ENCODE data around the gene PDE12. TPM values are rescaled to one million over a fixed set of nuclear protein-coding genes. Genes with fewer than 3 reads are reported as not detected.

PDE12 gene
- total and polyA plus RNA-seq, 2 of the 13 experiments (the other 11 are each of a cell fraction or from before 2014, with no cell fraction given): 9.0 to 17.8 TPM

DNA sequence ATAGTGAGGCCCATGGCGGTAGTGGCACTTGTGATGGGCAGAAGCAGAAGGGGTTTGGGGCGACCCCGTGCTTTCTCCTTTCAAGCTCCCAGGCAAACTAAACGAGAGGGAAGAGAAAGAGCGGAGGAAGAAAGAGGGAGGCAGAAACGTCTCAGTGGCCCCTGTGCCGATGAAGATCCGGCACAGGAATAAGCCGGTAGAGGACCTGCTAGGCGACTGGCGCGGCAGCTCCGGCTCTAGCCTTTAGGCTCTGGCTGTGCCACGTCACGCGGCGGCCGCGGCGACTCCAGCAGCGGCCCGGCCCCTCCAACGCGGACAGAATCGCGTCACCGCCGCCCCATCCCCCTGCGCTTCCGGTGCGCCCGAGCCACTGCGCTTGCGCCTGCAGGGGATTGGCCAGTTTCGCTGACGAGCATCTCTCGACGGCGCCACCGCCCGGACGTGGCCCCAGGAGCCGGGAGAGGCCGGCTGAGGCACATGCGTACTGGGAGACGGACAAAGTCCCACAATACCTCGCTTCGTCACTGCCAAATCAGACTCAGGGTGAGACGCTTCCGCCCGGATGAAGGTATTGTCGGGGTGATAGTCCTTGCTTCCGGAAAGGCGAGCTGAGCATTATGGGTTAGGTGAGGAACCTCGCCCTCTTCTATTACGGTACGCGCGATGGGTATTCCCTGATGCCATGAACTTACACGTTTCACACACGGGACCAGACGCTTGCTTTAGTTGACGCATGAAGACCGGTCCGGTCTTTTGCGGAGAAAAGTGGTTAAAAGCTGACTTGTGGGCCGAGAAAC is 41.3 kb downstream of the PDE12 start, which contains the start of gene ARF4 (continued):
- TF ChIP-seq, protein P1, sequence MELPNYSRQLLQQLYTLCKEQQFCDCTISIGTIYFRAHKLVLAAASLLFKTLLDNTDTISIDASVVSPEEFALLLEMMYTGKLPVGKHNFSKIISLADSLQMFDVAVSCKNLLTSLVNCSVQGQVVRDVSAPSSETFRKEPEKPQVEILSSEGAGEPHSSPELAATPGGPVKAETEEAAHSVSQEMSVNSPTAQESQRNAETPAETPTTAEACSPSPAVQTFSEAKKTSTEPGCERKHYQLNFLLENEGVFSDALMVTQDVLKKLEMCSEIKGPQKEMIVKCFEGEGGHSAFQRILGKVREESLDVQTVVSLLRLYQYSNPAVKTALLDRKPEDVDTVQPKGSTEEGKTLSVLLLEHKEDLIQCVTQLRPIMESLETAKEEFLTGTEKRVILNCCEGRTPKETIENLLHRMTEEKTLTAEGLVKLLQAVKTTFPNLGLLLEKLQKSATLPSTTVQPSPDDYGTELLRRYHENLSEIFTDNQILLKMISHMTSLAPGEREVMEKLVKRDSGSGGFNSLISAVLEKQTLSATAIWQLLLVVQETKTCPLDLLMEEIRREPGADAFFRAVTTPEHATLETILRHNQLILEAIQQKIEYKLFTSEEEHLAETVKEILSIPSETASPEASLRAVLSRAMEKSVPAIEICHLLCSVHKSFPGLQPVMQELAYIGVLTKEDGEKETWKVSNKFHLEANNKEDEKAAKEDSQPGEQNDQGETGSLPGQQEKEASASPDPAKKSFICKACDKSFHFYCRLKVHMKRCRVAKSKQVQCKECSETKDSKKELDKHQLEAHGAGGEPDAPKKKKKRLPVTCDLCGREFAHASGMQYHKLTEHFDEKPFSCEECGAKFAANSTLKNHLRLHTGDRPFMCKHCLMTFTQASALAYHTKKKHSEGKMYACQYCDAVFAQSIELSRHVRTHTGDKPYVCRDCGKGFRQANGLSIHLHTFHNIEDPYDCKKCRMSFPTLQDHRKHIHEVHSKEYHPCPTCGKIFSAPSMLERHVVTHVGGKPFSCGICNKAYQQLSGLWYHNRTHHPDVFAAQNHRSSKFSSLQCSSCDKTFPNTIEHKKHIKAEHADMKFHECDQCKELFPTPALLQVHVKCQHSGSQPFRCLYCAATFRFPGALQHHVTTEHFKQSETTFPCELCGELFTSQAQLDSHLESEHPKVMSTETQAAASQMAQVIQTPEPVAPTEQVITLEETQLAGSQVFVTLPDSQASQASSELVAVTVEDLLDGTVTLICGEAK (IDR thresholded peaks at IDR 0.05): no peak
- TF ChIP-seq, protein P1 (CRISPR knock-in tag; IDR thresholded peaks at IDR 0.05): no peak
- TF ChIP-seq RXRB (CRISPR knock-in tag; IDR thresholded peaks at IDR 0.05; ENCODE audit: borderline replicate concordance) (peak; percentile 52), RNF2 (conservative IDR thresholded peaks at IDR 0.05; ENCODE audit: low read depth) (peak; percentile 66; the same call in 1 of the 2 replicates), HDAC2 (CRISPR knock-in tag; IDR thresholded peaks at IDR 0.05) (peak; percentile 65), ZFP90 (CRISPR knock-in tag; IDR thresholded peaks at IDR 0.05; ENCODE audit: borderline replicate concordance) (no peak; the same call in 1 of the 2 replicates), PITX1 (CRISPR knock-in tag; IDR thresholded peaks at IDR 0.05) (peak; percentile 64), SALL2 (CRISPR knock-in tag; IDR thresholded peaks at IDR 0.05) (no peak; the same call in 1 of the 2 replicates), ZNF614 (CRISPR knock-in tag; IDR thresholded peaks at IDR 0.05; ENCODE audit: borderline replicate concordance) (peak; percentile 41; the same call in 1 of the 2 replicates), ZMAT3 (CRISPR knock-in tag; conservative IDR thresholded peaks at IDR 0.05) (0 out of 2 replicates have a peak, but pooled peaks have one; percentile 79), GATAD2A (CRISPR knock-in tag; IDR thresholded peaks at IDR 0.05) (peak; percentile 28; the same call in 1 of the 2 replicates), ZNF136 (CRISPR knock-in tag; IDR thresholded peaks at IDR 0.05; ENCODE audit: low read depth) (0 out of 2 replicates have a peak, but pooled peaks have one; percentile 50)
- TF ChIP-seq, protein P2, sequence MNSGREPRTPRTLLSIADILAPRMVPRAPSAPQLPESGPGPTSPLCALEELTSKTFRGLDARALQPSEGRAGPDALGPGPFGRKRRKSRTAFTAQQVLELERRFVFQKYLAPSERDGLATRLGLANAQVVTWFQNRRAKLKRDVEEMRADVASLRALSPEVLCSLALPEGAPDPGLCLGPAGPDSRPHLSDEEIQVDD (CRISPR knock-in tag; IDR thresholded peaks at IDR 0.05; ENCODE audit: borderline replicate concordance): no peak
- TF ChIP-seq, protein P3, sequence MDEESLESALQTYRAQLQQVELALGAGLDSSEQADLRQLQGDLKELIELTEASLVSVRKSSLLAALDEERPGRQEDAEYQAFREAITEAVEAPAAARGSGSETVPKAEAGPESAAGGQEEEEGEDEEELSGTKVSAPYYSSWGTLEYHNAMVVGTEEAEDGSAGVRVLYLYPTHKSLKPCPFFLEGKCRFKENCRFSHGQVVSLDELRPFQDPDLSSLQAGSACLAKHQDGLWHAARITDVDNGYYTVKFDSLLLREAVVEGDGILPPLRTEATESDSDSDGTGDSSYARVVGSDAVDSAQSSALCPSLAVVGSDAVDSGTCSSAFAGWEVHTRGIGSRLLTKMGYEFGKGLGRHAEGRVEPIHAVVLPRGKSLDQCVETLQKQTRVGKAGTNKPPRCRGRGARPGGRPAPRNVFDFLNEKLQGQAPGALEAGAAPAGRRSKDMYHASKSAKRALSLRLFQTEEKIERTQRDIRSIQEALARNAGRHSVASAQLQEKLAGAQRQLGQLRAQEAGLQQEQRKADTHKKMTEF (CRISPR knock-in tag; IDR thresholded peaks at IDR 0.05): peak; percentile 91
- TF ChIP-seq, protein P4, sequence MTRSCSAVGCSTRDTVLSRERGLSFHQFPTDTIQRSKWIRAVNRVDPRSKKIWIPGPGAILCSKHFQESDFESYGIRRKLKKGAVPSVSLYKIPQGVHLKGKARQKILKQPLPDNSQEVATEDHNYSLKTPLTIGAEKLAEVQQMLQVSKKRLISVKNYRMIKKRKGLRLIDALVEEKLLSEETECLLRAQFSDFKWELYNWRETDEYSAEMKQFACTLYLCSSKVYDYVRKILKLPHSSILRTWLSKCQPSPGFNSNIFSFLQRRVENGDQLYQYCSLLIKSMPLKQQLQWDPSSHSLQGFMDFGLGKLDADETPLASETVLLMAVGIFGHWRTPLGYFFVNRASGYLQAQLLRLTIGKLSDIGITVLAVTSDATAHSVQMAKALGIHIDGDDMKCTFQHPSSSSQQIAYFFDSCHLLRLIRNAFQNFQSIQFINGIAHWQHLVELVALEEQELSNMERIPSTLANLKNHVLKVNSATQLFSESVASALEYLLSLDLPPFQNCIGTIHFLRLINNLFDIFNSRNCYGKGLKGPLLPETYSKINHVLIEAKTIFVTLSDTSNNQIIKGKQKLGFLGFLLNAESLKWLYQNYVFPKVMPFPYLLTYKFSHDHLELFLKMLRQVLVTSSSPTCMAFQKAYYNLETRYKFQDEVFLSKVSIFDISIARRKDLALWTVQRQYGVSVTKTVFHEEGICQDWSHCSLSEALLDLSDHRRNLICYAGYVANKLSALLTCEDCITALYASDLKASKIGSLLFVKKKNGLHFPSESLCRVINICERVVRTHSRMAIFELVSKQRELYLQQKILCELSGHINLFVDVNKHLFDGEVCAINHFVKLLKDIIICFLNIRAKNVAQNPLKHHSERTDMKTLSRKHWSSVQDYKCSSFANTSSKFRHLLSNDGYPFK (CRISPR knock-in tag; IDR thresholded peaks at IDR 0.05; ENCODE audit: borderline replicate concordance): peak; percentile 92; the same call in 1 of the 2 replicates

All from HepG2 (cell line).